GM12891 (cell line): ENCODE data around the gene ADAMTS19.
"Not testable (repeated sequence)": the region's sequence is repeated elsewhere in the genome, so short reads cannot be mapped to it uniquely, and the experiment has no call there.

Experiments
- DNase-seq: peaks from one replicate; pipeline ENCODE4 v3.0.0; 2011; ENCODE audit warnings: low spot score; ENCODE audit not compliant: insufficient read length
- FAIRE-seq: peaks from 2 replicates; lab custom pipeline; 2011; peaks lifted over from hg19 to GRCh38; lab: Jason Lieb, UNC
- PAX5 ChIP-seq: IDR thresholded peaks from 2 replicates; pipeline ENCODE4 v1.6.1; 2011; ENCODE audit warnings: low read length, moderate library complexity, mild to moderate bottlenecking; ENCODE audit not compliant: insufficient read depth, severe bottlenecking
- POLR2A ChIP-seq: IDR thresholded peaks from 2 replicates; pipeline ENCODE4 v1.6.1; 2011; ENCODE audit warnings: low read depth, low read length, control low read depth
- POLR2AphosphoS5 ChIP-seq: IDR thresholded peaks from 2 replicates; pipeline ENCODE4 v1.6.1; 2011; ENCODE audit warnings: low read depth, low read length, control low read depth
- POU2F2 ChIP-seq: IDR thresholded peaks from 2 replicates; pipeline ENCODE4 v1.6.1; 2011; ENCODE audit warnings: low read depth, mild to moderate bottlenecking, control low read depth, low read length, moderate library complexity
- SPI1 ChIP-seq: IDR thresholded peaks from 2 replicates; pipeline ENCODE4 v1.6.1; 2011; ENCODE audit warnings: low read depth, low read length, control low read depth
- TAF1 ChIP-seq: IDR thresholded peaks from 2 replicates; pipeline ENCODE4 v1.6.1; 2011; ENCODE audit warnings: low read depth, low read length, control low read depth

Gene ADAMTS19

DNA sequence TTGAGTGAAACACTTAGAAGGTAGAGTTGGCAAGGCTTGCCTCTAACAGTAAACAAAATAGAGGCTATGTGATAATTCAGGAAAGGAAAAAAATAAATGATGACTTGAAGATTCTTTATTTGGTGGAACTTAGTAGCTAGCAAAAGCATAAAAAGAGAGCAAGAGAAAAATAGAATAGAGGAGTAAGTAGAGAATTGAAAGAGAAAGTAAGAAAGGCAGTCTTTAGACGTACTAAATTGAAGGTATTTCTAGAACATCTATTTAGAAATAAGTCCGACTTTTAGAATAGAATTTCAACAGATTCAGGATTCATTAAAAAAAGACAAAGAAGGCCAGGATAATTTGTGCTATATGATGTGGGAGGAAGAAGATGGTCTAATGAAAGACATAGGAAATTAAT, 159.7 kb downstream of the ADAMTS19 start:
- DNase-seq (no peak), FAIRE-seq (no peak)
- TF ChIP-seq SPI1 (no peak), PAX5 (no peak), POLR2A (no peak), POU2F2 (no peak), POLR2AphosphoS5 (no peak), TAF1 (no peak)

GRCh38 chr5:129622531-129622930, 162.4 kb downstream of the ADAMTS19 start:
- no peak for FAIRE-seq
- TF ChIP-seq TAF1, result no peak
- no peak for TF ChIP-seq PAX5
- TF ChIP-seq POLR2AphosphoS5, result no peak
- TF ChIP-seq POU2F2, result no peak
- no peak for TF ChIP-seq SPI1
- DNase-seq, result no peak

DNA sequence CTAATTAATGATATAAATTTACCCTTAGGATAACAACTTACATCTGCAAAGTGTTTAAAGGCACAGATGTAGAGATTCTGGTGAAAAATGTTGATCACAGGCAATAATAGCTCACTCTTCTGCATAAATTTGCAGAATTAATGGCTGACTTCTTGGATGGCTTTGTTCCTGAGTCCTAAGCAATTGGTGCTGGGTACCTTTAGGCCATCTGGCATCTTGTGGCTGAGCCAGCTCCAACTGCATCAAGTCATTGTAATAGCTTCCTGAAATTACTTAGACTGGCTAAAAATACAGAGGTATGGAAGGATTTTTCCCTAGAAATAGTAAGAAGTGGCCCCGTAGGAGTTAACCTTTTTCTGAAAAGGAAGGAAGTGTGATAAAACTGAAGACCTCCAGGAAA, 169.5 kb downstream of the ADAMTS19 start:
- no peak for FAIRE-seq
- no peak for DNase-seq
- no peak for TF ChIP-seq POLR2A
- TF ChIP-seq POLR2AphosphoS5, result no peak
- no peak for TF ChIP-seq POU2F2
- no peak for TF ChIP-seq SPI1
- TF ChIP-seq PAX5, result no peak
- no peak for TF ChIP-seq TAF1

GRCh38 chr5:129630101-129630500, 170.0 kb downstream of the ADAMTS19 start:
- FAIRE-seq (no peak), DNase-seq (no peak)
- TF ChIP-seq POLR2A (no peak), POU2F2 (no peak), TAF1 (no peak), PAX5 (no peak), POLR2AphosphoS5 (no peak), SPI1 (no peak)

DNA sequence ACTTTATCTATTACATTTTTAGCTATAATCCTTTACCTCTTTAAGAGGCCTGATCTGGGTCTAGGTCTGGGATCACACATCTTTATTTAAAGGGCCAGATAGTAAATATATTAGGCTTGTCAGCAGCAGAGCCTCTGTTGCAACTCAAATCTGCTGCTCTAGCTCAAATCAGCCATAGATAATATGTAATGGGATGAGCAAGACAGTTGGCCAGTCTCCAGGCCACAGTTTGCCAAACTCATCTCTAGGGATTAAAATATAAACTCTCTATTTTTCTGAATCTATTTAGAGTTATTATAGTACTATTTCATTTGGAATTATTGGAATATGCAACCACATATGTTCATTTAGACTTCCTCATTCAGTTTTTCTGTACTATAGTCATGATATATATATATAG, 171.9 kb downstream of the ADAMTS19 start:
- FAIRE-seq (no peak), DNase-seq (no peak)
- TF ChIP-seq SPI1 (no peak), POLR2AphosphoS5 (no peak), POLR2A (no peak), PAX5 (no peak), TAF1 (no peak), POU2F2 (no peak)

GRCh38 chr5:129637501-129637900, 177.4 kb downstream of the ADAMTS19 start:
- FAIRE-seq, DNase-seq: not testable (repeated sequence)

DNA sequence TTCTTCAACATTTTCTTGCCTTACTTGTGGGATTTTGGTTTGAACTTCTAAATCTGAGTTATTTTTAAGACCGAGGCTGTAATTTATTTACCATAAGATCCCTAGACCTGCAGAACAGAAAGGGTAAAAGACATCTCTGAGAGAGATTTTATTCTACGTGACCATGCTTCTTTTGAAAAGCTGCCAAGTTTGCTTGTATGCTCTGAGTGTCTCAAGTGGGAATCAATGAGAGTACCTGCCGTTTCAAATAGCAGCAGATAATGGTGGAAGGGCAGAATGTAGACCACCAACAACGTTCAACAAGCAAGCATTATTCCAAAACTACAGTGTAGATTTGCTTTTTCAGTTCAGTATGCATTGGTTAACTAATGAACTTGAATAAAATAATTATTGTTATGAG, 179.2 kb downstream of the ADAMTS19 start:
- FAIRE-seq (no peak), DNase-seq (no peak)
- TF ChIP-seq PAX5 (no peak), SPI1 (no peak), POLR2AphosphoS5 (no peak), TAF1 (no peak), POLR2A (no peak), POU2F2 (no peak)

GRCh38 chr5:129652349-129653056, 192.4 kb downstream of the ADAMTS19 start:
- FAIRE-seq (no peak), DNase-seq (no peak)
- TF ChIP-seq POLR2A (no peak), PAX5 (no peak), POU2F2 (no peak)

DNA sequence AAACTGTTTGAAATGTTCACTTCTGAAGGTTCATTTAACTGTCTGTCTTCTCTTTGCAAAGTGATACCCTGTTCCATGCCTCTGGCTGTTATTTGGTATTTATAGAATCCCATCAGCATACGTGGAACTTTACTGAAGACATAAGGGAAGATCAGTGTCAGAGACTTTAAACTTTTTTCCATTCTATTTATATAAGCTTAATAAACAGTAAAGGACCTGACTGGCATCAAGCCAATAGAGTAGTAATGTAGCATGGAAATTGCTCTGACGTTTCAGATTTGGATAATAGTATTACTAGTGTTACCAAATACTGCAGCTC, 192.9 kb downstream of the ADAMTS19 start:
- TF ChIP-seq POU2F2, result no peak
- TF ChIP-seq POLR2A, result no peak
- TF ChIP-seq TAF1, result no peak
- no peak for TF ChIP-seq POLR2AphosphoS5
- no peak for TF ChIP-seq PAX5
- no peak for TF ChIP-seq SPI1
- FAIRE-seq (no peak), DNase-seq (no peak)

- no peak for DNase-seq
- no peak for FAIRE-seq
- TF ChIP-seq TAF1 (no peak), POU2F2 (no peak), PAX5 (no peak), POLR2AphosphoS5 (no peak), POLR2A (no peak), SPI1 (no peak)
These were observed 193.3 kb downstream of the ADAMTS19 start for GRCh38 chr5:129653442-129653841.
